WI38 (cell line): ENCODE data around the gene TBC1D2.

Source experiments
- H3K4me3 ChIP-seq: 2 replicates; pipeline ENCODE4 v1.5.1; 2011; ENCODE audit warnings: low read depth, mild to moderate bottlenecking, control low read depth, low read length
- CTCF ChIP-seq: IDR thresholded peaks from 2 replicates; pipeline ENCODE4 v1.5.1; 2012; ENCODE audit warnings: low read depth, mild to moderate bottlenecking, control low read depth, low read length

The TBC1D2 gene

GRCh38 chr9:98195671-98196070 is 59.8 kb downstream of the TBC1D2 start:
- TF ChIP-seq CTCF, result no peak
- H3K4me3 ChIP-seq, result no peak overlapping the region

DNA sequence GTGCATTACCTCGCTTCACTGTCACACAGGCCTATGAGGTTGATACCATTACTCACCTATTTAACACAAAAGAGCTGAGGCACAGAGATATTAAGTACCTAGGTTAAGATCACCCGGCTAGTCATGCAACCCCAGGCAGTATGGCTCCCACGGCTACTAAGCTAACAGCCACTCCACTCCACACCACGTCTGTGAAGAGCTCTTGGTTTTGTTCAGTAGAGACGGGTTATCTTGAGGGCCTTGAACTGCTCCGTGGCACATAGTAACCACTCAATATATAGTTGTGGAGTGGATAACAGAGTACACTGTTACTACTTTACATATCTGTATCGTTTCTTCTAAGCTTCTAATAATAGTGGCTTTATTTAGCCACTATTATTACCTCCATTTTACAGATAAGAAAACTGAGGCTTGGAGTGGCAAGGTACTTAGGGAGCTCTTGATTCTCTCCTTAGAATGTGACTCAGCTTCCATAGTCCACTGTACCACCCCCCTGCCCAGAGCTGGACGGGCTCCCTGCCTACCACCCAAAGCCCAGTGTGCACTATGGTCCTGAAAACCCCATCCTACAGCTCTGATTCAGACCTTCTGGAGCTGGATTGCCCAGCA is 62.0 kb downstream of the TBC1D2 start:
- H3K4me3 ChIP-seq, result peak overlapping the region; percentile 70
- no peak for TF ChIP-seq CTCF

GRCh38 chr9:98192503-98193335 is 62.7 kb downstream of the TBC1D2 start, which contains the start of gene CORO2A:
Gene CORO2A, minus strand, starts transcription at chr9:98192637. Its CDS starts 34,977 bp downstream, at chr9:98157660.
- TF ChIP-seq CTCF, result peak; percentile 30
- H3K4me3 ChIP-seq, result peak within 1 kb of the TSS; percentile 70

GRCh38 chr9:98191671-98192502 is 63.6 kb downstream of the TBC1D2 start:
- no peak for TF ChIP-seq CTCF

GRCh38 chr9:98191181-98191608 is 64.3 kb downstream of the TBC1D2 start:
- no peak overlapping the region for H3K4me3 ChIP-seq
- TF ChIP-seq CTCF, result no peak

More at GRCh38 chr9:98191671-98192502, 63.6 kb downstream of the TBC1D2 start:
- H3K4me3 ChIP-seq, result peak overlapping the region; percentile 64

- no peak for TF ChIP-seq CTCF
- H3K4me3 ChIP-seq, result no peak overlapping the region
These were observed 64.7 kb downstream of the TBC1D2 start for GRCh38 chr9:98190757-98191105.
